SK-N-SH treated with all-trans-retinoic acid at 6 μM for 48 hours (cell line): Measurements from ENCODE around the gene TNRC6B.
"Not testable (repeated sequence)": the region's sequence is repeated elsewhere in the genome, so short reads cannot be mapped to it uniquely, and the experiment has no call there.

Source experiments
- ATAC-seq: fragments of 200-7000 bp; cut with Tn5 transposase; 3 replicates; pipeline ENCODE4 v1.9.1; 2020; ENCODE audit warnings: mild to moderate bottlenecking, moderate library complexity
- ARNTL ChIP-seq: fragments of 450-650 bp; formaldehyde crosslinking; IDR thresholded peaks from 2 replicates; pipeline ENCODE4 v1.5.0; 2020; ENCODE audit warnings: low read depth, mild to moderate bottlenecking, moderate library complexity, borderline replicate concordance
- BACH2 ChIP-seq: fragments of 250-450 bp; sonication (Bioruptor Pico); IDR thresholded peaks from 2 replicates; pipeline ENCODE4 v1.9.0; 2021; ENCODE audit warnings: mild to moderate bottlenecking, borderline replicate concordance
- CSDC2 ChIP-seq: fragments of 250-450 bp; sonication (Bioruptor Pico); IDR thresholded peaks from 2 replicates; pipeline ENCODE4 v1.5.0; 2020; ENCODE audit warnings: mild to moderate bottlenecking, moderate library complexity
- GLIS3 ChIP-seq: fragments of 250-450 bp; sonication (Bioruptor Pico); IDR thresholded peaks from 2 replicates; pipeline ENCODE4 v1.5.0; 2020; ENCODE audit warnings: mild to moderate bottlenecking, moderate library complexity
- ISL1 ChIP-seq: fragments of 250-450 bp; sonication (Bioruptor Pico); IDR thresholded peaks from 2 replicates; pipeline ENCODE4 v2.1.2; 2022; ENCODE audit warnings: mild to moderate bottlenecking, moderate library complexity
- OSR1 ChIP-seq: fragments of 250-450 bp; sonication (Bioruptor Pico); IDR thresholded peaks from 2 replicates; pipeline ENCODE4 v1.8.0; 2022; ENCODE audit warnings: moderate library complexity, mild to moderate bottlenecking, inconsistent platforms
- PPARA ChIP-seq: fragments of 250-450 bp; sonication (Bioruptor Pico); IDR thresholded peaks from 2 replicates; pipeline ENCODE4 v1.5.0; 2020; ENCODE audit warnings: mild to moderate bottlenecking, borderline replicate concordance
- RARB ChIP-seq: fragments of 250-450 bp; sonication (Bioruptor Pico); IDR thresholded peaks from 2 replicates; pipeline ENCODE4 v1.8.0; 2021; ENCODE audit warnings: mild to moderate bottlenecking, moderate library complexity
- SNAI2 ChIP-seq: fragments of 250-450 bp; sonication (Bioruptor Pico); IDR thresholded peaks from 2 replicates; pipeline ENCODE4 v1.5.0; 2020; ENCODE audit warnings: mild to moderate bottlenecking, moderate library complexity
- TCF4 ChIP-seq: fragments of 250-450 bp; sonication (Bioruptor Pico); IDR thresholded peaks from 2 replicates; pipeline ENCODE4 v1.8.0; 2021; ENCODE audit warnings: mild to moderate bottlenecking, moderate library complexity, borderline replicate concordance
- TOX ChIP-seq: fragments of 250-450 bp; sonication (Bioruptor Pico); IDR thresholded peaks from 2 replicates; pipeline ENCODE4 v1.8.0; 2021; ENCODE audit warnings: mild to moderate bottlenecking, moderate library complexity, borderline replicate concordance
- ZC3H10 ChIP-seq: fragments of 250-450 bp; sonication (Bioruptor Pico); IDR thresholded peaks from 2 replicates; pipeline ENCODE4 v1.5.1; 2021; ENCODE audit warnings: mild to moderate bottlenecking, moderate library complexity
- ZNF565 ChIP-seq: fragments of 450-650 bp; formaldehyde crosslinking; conservative IDR thresholded peaks from 2 replicates; pipeline ENCODE4 v1.5.0; 2020; ENCODE audit warnings: low read depth, mild to moderate bottlenecking, moderate library complexity
- ZNF70 ChIP-seq: fragments of 450-650 bp; formaldehyde crosslinking; IDR thresholded peaks from 2 replicates; pipeline ENCODE4 v1.5.0; 2020; ENCODE audit warnings: mild to moderate bottlenecking, moderate library complexity
- ZNF8 ChIP-seq: fragments of 450-650 bp; formaldehyde crosslinking; IDR thresholded peaks from 2 replicates; pipeline ENCODE4 v1.5.0; 2020; ENCODE audit warnings: mild to moderate bottlenecking, moderate library complexity
- TF ChIP-seq, protein P1 (sequence below): fragments of 250-450 bp; sonication (Bioruptor Pico); IDR thresholded peaks from 2 replicates; pipeline ENCODE4 v1.5.1; 2021; ENCODE audit warnings: mild to moderate bottlenecking, moderate library complexity
- TF ChIP-seq, protein P2 (sequence below): fragments of 250-450 bp; sonication (Bioruptor Pico); IDR thresholded peaks from 2 replicates; pipeline ENCODE4 v1.5.0; 2020; ENCODE audit warnings: mild to moderate bottlenecking, moderate library complexity
- TF ChIP-seq, protein P3 (sequence below): fragments of 250-450 bp; sonication (Bioruptor Pico); IDR thresholded peaks from 2 replicates; pipeline ENCODE4 v1.5.1; 2020; ENCODE audit warnings: low read depth, mild to moderate bottlenecking, moderate library complexity

Gene TNRC6B

DNA sequence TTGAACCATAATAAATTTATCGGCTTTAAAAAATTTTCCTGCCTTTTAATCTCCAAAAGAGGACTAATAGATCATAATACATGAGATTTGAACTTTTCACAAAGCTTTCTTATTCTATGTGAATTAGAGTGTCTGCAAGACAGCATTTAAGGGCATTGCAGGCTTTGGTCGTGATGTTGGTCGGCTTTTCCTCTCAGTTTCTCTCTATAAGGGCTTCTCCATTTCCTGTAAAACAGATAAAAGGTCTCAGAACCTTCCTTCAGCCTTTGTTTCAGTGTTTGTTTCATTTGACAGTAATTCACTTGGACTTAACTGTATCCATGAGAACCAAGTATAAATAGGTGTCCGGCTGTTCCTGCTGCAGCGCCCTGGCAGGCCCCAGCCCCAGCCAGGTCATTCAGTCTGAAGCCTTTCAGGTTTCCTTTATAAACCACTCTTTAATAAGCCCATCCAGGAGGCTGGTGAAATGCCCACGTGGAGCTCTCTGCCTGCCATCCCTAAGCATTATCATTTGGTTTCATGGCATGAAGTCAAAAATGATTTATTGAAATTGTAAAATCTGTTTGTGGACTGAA, 131.4 kb downstream of the TNRC6B start (continued):
- TF ChIP-seq, protein P1, sequence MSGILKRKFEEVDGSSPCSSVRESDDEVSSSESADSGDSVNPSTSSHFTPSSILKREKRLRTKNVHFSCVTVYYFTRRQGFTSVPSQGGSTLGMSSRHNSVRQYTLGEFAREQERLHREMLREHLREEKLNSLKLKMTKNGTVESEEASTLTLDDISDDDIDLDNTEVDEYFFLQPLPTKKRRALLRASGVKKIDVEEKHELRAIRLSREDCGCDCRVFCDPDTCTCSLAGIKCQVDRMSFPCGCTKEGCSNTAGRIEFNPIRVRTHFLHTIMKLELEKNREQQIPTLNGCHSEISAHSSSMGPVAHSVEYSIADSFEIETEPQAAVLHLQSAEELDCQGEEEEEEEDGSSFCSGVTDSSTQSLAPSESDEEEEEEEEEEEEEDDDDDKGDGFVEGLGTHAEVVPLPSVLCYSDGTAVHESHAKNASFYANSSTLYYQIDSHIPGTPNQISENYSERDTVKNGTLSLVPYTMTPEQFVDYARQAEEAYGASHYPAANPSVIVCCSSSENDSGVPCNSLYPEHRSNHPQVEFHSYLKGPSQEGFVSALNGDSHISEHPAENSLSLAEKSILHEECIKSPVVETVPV = no peak
- no peak for TF ChIP-seq CSDC2 (CRISPR knock-in tag)
- TF ChIP-seq GLIS3 (CRISPR knock-in tag) = no peak
- TF ChIP-seq PPARA (CRISPR knock-in tag) = no peak
- TF ChIP-seq ZNF8 (CRISPR knock-in tag) = no peak
- TF ChIP-seq TCF4 = no peak
- TF ChIP-seq ZNF70 (CRISPR knock-in tag) = no peak
- TF ChIP-seq ISL1 (CRISPR knock-in tag) = no peak
- TF ChIP-seq RARB = no peak
- TF ChIP-seq SNAI2 = no peak

DNA sequence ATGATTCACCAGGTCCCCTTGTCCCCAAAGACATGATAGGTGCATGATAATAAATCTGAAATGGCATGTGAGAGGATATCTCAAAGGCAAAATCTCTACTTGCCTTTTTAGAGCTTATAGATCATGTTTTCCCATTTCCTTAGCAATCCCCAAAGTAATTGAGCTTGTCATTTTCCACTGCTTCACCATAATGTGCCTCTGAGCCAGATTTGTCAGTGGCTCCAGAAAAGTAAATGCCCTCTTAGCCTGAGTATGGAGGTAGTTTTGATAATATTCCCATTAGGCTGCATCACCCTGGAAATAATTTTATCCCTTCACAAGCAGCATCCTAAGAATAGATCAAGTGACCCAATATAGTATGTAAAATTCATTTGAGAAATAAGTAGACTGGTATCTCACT, 131.9 kb downstream of the TNRC6B start:
- peak; percentile 21; the same call in 2 of the 3 replicates for ATAC-seq
- no peak for TF ChIP-seq ZNF70 (CRISPR knock-in tag)
- TF ChIP-seq OSR1 (CRISPR knock-in tag) = no peak
- TF ChIP-seq ARNTL (CRISPR knock-in tag) = no peak
- no peak for TF ChIP-seq PPARA (CRISPR knock-in tag)
- no peak for TF ChIP-seq TOX (CRISPR knock-in tag)
- TF ChIP-seq, protein P2, sequence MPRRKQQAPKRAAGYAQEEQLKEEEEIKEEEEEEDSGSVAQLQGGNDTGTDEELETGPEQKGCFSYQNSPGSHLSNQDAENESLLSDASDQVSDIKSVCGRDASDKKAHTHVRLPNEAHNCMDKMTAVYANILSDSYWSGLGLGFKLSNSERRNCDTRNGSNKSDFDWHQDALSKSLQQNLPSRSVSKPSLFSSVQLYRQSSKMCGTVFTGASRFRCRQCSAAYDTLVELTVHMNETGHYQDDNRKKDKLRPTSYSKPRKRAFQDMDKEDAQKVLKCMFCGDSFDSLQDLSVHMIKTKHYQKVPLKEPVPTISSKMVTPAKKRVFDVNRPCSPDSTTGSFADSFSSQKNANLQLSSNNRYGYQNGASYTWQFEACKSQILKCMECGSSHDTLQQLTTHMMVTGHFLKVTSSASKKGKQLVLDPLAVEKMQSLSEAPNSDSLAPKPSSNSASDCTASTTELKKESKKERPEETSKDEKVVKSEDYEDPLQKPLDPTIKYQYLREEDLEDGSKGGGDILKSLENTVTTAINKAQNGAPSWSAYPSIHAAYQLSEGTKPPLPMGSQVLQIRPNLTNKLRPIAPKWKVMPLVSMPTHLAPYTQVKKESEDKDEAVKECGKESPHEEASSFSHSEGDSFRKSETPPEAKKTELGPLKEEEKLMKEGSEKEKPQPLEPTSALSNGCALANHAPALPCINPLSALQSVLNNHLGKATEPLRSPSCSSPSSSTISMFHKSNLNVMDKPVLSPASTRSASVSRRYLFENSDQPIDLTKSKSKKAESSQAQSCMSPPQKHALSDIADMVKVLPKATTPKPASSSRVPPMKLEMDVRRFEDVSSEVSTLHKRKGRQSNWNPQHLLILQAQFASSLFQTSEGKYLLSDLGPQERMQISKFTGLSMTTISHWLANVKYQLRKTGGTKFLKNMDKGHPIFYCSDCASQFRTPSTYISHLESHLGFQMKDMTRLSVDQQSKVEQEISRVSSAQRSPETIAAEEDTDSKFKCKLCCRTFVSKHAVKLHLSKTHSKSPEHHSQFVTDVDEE = no peak

DNA sequence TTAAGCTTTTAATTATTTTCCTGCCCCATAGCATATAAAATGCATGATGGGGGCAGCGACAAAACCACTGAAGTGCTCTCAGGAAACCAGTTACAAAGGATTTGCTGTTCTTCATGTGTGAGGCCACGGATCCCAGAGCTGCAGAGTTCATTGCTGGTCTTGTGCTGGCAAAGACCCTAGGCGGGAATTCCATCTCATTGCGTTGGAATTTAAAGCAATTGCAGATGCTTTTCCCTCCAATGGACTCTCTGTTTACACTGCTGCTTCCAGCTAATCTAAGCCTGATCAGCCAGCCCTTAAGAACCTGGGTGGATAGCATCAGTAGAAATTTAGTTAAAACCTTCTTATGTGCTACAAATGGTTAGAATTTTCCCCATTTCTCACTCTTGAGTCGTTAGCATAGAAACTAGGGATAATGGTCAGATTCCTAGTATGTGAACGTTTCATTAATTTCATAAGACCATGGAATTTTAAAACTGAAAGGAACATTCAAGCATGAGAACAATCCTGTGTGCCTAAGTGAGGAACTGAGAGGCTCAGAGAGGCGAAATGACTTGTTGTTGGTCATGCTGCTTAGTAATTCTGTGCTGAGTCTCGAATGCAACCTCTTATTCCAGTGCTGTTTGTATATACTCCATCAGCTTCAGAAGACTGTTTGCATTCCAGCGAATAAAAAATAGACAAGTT, 132.5 kb downstream of the TNRC6B start:
- ATAC-seq = peak; percentile 95

DNA sequence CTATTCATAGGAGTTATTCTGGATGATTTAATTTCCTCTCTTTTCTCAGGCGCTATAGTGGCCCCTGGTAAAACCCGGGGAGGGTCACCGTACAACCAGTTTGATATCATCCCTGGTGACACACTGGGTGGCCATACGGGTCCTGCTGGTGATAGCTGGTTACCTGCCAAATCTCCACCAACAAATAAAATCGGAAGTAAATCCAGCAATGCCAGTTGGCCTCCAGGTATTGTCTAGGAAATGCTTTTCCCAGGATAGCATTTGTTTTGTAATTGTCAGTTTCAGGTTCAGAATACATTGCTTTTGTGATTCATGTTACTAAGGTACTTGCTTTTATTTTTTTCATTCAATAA, 133.0 kb downstream of the TNRC6B start:
- no peak for ATAC-seq

More for the DNA sequence above, 132.5 kb downstream of the TNRC6B start:
- no peak for TF ChIP-seq ZC3H10 (CRISPR knock-in tag)
- TF ChIP-seq ISL1 (CRISPR knock-in tag) = peak; percentile 41

DNA sequence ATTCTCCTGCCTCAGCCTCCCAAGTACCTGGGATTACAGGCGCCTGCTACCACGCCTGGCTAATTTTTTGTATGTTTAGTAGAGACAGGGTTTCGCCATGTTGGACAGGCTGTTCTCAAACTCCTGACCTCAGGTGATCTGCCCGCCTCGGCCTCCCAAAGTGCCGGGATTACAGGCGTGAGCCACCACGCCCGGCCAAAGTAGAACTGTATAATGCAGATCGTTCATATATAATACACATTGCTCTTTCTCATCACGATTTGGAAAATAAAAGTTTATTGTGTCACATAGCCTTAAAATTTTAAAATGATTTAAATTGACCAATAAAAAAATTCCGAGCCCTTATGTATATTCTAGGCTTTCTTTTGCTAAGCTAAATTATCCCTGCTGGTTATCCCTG, 133.9 kb downstream of the TNRC6B start:
- not testable (repeated sequence) for ATAC-seq

More for the DNA sequence above, 133.0 kb downstream of the TNRC6B start:
- no peak for TF ChIP-seq ZC3H10 (CRISPR knock-in tag)
- TF ChIP-seq ZNF70 (CRISPR knock-in tag) = no peak
- TF ChIP-seq, protein P1 = no peak
- TF ChIP-seq TCF4 = no peak
- TF ChIP-seq BACH2 (CRISPR knock-in tag) = no peak
- TF ChIP-seq, protein P3, sequence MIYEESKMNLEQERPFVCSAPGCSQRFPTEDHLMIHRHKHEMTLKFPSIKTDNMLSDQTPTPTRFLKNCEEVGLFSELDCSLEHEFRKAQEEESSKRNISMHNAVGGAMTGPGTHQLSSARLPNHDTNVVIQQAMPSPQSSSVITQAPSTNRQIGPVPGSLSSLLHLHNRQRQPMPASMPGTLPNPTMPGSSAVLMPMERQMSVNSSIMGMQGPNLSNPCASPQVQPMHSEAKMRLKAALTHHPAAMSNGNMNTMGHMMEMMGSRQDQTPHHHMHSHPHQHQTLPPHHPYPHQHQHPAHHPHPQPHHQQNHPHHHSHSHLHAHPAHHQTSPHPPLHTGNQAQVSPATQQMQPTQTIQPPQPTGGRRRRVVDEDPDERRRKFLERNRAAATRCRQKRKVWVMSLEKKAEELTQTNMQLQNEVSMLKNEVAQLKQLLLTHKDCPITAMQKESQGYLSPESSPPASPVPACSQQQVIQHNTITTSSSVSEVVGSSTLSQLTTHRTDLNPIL = no peak
- TF ChIP-seq ZNF565 (CRISPR knock-in tag) = no peak
- TF ChIP-seq, protein P2 = no peak
